ENCODE data around the gene NOBOX.
"Not testable (repeated sequence)": the region's sequence is repeated elsewhere in the genome, so short reads cannot be mapped to it uniquely, and the experiment has no call there.

Gene NOBOX

GRCh38 chr7:144384071-144384470 is 19.4 kb downstream of the NOBOX start:
- FAIRE-seq: no peak
- no peak for DNase-seq (ENCODE audit: insufficient read length, low spot score)
- no peak for TF ChIP-seq CTCF (IDR thresholded peaks at IDR 0.05; ENCODE audit: insufficient read depth, missing control alignments)

DNA sequence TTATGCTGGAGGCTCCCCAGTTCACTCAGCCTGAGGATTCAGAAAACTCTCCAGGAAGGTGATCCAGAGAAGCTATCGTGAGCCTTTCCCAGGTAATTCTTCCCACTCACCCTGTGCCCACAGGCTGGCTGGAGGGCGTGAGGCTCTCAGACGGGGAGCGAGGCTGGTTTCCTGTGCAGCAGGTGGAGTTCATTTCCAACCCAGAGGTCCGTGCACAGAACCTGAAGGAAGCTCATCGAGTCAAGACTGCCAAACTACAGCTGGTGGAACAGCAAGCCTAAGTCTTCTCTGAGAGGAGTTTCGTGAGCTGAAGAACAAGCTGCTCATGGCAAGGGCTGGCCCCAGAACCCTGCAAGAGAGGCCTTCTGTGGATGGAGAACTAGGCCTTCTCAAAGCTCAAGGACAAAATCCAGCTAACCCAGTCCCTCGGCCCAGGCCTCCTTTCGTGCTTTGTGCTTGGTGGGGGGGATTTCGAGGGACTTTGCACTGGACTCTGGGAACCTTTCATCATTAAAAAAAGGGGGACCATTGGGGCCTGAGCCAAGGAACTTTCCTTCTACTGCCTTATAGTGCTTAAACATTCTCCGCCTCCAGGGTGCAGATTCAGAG is 23.6 kb downstream of the NOBOX start:
- FAIRE-seq (no peak), DNase-seq (ENCODE audit: insufficient read length, low spot score) (no peak)
- no peak for TF ChIP-seq CTCF (IDR thresholded peaks at IDR 0.05; ENCODE audit: insufficient read depth, missing control alignments)

DNA sequence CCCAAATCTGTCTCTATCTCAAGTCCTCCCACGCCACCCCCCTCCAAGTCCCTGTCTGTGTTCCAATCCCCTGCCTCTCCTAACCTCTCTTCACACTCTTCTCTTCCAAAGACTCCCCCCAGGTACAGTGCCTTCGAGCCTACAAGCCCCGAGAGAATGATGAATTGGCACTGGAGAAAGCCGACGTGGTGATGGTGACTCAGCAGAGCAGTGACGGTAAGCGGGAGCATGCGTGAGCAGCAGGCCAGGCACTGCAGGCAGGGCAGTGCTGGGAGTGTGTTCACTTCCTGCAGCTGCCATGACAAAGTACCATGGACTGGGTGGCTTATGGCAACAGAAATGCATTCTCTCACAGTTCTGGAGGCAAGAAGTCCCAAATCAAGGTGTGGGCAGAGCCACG is 24.8 kb downstream of the NOBOX start:
- FAIRE-seq: no peak
- TF ChIP-seq CTCF (IDR thresholded peaks at IDR 0.05; ENCODE audit: insufficient read depth, missing control alignments): no peak
- no peak for DNase-seq (ENCODE audit: insufficient read length, low spot score)

DNA sequence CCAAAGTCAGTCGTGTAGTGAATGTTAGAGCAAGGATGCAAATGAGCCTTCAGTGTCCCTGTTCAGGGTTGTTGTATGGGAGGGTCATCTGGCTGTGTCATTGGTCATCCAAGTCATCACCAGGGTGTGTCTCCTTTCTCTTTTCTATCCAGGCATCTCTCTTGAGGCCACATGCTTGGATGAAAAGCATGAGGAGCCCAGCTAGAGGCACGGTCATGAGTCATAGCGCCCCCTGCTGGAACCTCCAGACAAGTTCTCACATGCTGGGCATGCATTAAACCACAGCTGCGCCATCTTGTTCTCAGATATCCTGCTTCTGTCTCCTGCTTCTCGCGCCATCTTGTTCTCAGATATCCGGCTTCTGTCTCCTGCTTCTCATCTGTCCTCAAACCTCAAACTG is 34.3 kb downstream of the NOBOX start:
- FAIRE-seq; DNase-seq (ENCODE audit: insufficient read length, low spot score): not testable (repeated sequence)

- FAIRE-seq; DNase-seq (ENCODE audit: insufficient read length, low spot score): not testable (repeated sequence)
Observed at GRCh38 chr7:144367250-144367649, 36.2 kb downstream of the NOBOX start.

GRCh38 chr7:144365523-144365922 is 38.0 kb downstream of the NOBOX start:
- not testable (repeated sequence) for DNase-seq (ENCODE audit: insufficient read length, low spot score); FAIRE-seq

DNA sequence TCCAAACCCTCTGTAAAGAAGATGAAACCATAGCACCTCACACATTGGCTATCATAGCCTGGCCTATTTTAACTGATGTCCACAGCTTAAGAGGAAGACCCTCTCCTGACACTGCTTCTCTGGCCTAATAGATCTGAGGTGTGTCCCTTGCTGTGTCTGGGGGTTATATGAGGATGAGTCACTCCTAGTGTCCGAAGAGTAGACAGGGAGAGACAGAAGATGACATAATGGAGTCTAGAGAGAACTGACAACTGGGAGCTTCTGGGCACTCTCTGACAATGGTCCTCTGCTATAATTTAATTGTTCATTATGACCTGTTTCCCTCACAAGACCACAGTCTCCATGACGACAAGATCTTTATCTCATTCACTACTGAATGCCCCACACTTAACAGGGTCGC is 41.4 kb downstream of the NOBOX start:
- not testable (repeated sequence) for FAIRE-seq; DNase-seq (ENCODE audit: insufficient read length, low spot score)

GRCh38 chr7:144356860-144357259 is 46.6 kb downstream of the NOBOX start:
- not testable (repeated sequence) for FAIRE-seq; DNase-seq (ENCODE audit: insufficient read length, low spot score)

DNA sequence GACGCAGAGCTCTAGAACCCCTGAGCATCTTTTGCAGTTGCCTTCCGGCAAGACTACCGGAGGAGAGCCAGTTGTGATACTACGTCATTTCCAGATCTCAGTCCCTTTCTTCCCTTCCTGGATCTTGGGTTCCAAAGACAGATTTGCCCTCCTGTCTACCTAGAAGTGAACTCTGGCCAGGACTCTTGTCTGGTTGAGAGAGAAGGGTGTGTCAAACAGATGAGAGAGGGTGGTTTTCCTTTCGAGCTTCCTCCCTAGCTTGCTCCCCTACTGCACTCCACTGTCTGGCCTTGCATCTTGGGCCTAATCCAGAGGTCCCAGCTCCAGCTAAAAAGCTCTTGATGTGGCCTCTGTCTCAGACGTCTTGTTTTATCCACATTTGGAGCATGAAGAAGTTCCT is 47.3 kb downstream of the NOBOX start:
- FAIRE-seq; DNase-seq (ENCODE audit: insufficient read length, low spot score): not testable (repeated sequence)

DNA sequence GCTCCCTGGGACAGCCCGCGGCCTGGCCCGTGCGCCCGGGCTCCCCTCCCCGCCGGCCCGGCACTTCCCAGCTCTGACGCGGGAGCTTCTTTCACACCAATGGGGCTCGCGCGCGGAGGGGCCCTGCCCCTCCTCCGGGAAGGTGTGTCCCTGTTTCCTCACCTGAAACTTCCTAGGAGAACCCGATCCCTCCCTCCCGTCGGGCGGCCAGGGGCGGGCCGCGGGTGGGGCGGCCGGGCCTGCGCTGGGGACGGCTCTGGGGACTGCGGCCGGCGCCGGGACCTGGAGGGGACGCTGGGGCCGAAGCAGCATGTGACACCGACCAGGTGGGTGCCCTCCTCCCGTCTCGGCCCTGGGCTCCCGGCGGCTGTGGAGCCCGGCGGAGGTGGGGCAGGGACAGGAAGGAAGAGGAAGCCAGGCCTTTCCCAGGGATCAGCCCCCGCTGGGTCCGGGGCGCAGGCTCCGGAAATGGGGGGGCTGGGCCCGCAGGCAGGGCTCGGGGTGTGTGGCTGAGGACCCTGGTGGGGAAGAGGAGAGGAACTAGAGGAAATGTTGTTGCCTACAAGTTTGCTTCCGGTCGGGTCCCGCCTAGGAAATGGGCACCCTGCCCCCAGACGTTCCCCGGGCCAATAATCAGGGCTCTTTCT is 48.2 kb downstream of the NOBOX start, which contains the start of gene ARHGEF5:
TSS of gene ARHGEF5 (plus strand) at position 227 of the 647 bp plus-strand sequence. CDS start 7,268 bp downstream, outside the sequence.
- not testable (repeated sequence) for DNase-seq (ENCODE audit: insufficient read length, low spot score); FAIRE-seq

DNA sequence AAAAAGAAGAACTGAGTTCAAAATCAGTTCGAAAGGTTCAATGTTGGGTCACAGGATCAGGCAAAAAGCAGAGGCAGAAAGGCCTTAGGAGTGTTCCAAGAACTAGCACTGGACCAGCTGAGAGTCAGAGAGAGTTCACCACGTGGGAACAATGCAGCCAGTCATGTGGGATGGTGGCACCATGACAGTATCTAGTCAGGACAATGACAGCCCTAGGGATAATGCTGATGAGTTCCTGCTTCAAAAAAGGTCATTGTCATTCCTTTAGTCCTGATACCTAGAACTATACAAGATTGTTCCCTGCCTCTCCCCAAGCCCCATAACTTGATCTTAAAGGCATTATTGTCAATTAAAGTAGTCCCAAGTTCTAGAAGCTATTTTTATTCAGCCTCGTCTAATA is 51.8 kb downstream of the NOBOX start:
- DNase-seq (ENCODE audit: insufficient read length, low spot score); FAIRE-seq: not testable (repeated sequence)

DNA sequence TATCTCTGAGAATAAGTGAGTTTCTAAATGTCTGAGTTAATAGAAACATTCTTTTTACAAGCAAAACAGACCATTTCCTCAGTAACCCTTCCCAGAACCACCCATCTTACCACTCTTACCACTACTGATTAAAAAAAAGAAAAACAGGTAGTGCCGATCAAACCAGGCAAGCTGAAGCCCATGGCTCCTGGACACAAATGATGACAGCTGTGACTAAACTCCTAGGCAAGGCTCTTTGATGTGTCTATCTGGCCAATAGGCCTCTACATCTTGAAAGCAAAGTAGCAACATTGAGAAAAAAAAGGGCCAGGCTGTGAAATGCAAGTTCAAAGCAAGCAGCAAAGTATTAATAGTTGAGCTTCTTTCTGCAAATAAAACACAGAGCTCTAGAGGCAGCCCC is 54.9 kb downstream of the NOBOX start:
- not testable (repeated sequence) for FAIRE-seq; DNase-seq (ENCODE audit: insufficient read length, low spot score)
